ENCODE results near the gene GALP. TPM values are rescaled to one million over a fixed set of nuclear protein-coding genes. Genes with fewer than 3 reads are reported as not detected.

Gene GALP
- total and polyA plus RNA-seq, 2 experiments from 2014 or later: not detected

GRCh38 chr19:56167064-56167578 is 8.7 kb upstream of the GALP start:
- peak; percentile 42 for DNase-seq (ENCODE audit: low spot score)
- Histone ChIP-seq H3K27ac (no peak overlapping the region), H3K36me3 (replicated peaks; ENCODE audit: insufficient read depth, low read depth) (no peaks in the 10 kb centered on the region), H3K4me3 (no peak overlapping the region), H3K9me2 (replicated peaks; ENCODE audit: insufficient read depth) (no peaks in the 10 kb centered on the region), H3K79me2 (no peaks in the 10 kb centered on the region), H4K20me1 (ENCODE audit: insufficient read depth, poor library complexity, severe bottlenecking) (no peaks in the 10 kb centered on the region), H3K27me3 (no peaks in the 10 kb centered on the region), H3K4me2 (no peak overlapping the region), H3K4me1 (ENCODE audit: insufficient read depth) (no peaks in the 10 kb centered on the region), H2AFZ (no peak overlapping the region), H3K9me3 (ENCODE audit: low read depth) (no peaks in the 10 kb centered on the region)
- TF ChIP-seq EZH2phosphoT487 (IDR thresholded peaks at IDR 0.05; ENCODE audit: low read depth, severe bottlenecking, unreplicated experiment) (no peak), CTCF (IDR thresholded peaks at IDR 0.05; ENCODE audit: poor library complexity) (no peak), EZH2 (IDR thresholded peaks at IDR 0.05; ENCODE audit: borderline replicate concordance) (no peak)
- 42% methylated on average over 7 of the region's 7 CpGs for WGBS (ENCODE audit: low lambda C conversion rate, missing lambda C conversion rate)

- H3K9me2 ChIP-seq (replicated peaks; ENCODE audit: insufficient read depth): no peaks in the 10 kb centered on the region
- no peaks in the 10 kb centered on the region for H3K36me3 ChIP-seq (replicated peaks; ENCODE audit: insufficient read depth, low read depth)
- H3K9me3 ChIP-seq (ENCODE audit: low read depth): no peaks in the 10 kb centered on the region
- H2AFZ ChIP-seq: no peak overlapping the region
- H3K27ac ChIP-seq: no peak overlapping the region
- TF ChIP-seq EZH2phosphoT487 (IDR thresholded peaks at IDR 0.05; ENCODE audit: low read depth, severe bottlenecking, unreplicated experiment): no peak
- TF ChIP-seq EZH2 (IDR thresholded peaks at IDR 0.05; ENCODE audit: borderline replicate concordance): no peak
- TF ChIP-seq CTCF (IDR thresholded peaks at IDR 0.05; ENCODE audit: poor library complexity): no peak
- no peaks in the 10 kb centered on the region for H3K4me1 ChIP-seq (ENCODE audit: insufficient read depth)
- no peak overlapping the region for H3K4me3 ChIP-seq
- WGBS (ENCODE audit: low lambda C conversion rate, missing lambda C conversion rate): 78% methylated on average over 14 of the region's 14 CpGs
- DNase-seq (ENCODE audit: low spot score): peak; percentile 28
- H4K20me1 ChIP-seq (ENCODE audit: insufficient read depth, poor library complexity, severe bottlenecking): no peaks in the 10 kb centered on the region
- H3K27me3 ChIP-seq: peaks cover 8% of the 10 kb centered on the region
- no peak overlapping the region for H3K4me2 ChIP-seq
- no peaks in the 10 kb centered on the region for H3K79me2 ChIP-seq
Observed at GRCh38 chr19:56170261-56170660, 5.5 kb upstream of the GALP start.

- 15% methylated on average over 9 of the region's 9 CpGs for WGBS (ENCODE audit: low lambda C conversion rate, missing lambda C conversion rate)
- no peak for TF ChIP-seq CTCF (IDR thresholded peaks at IDR 0.05; ENCODE audit: poor library complexity)
- TF ChIP-seq EZH2phosphoT487 (IDR thresholded peaks at IDR 0.05; ENCODE audit: low read depth, severe bottlenecking, unreplicated experiment): no peak
- TF ChIP-seq EZH2 (IDR thresholded peaks at IDR 0.05; ENCODE audit: borderline replicate concordance): no peak
- H3K4me3 ChIP-seq: no peak overlapping the region
Observed at GRCh38 chr19:56174086-56174485, 1.7 kb upstream of the GALP start.

More at GRCh38 chr19:56174086-56174485, 1.7 kb upstream of the GALP start:
- H3K4me2 ChIP-seq: no peak overlapping the region
- no peak overlapping the region for H2AFZ ChIP-seq
- H3K36me3 ChIP-seq (replicated peaks; ENCODE audit: insufficient read depth, low read depth): no peaks in the 10 kb centered on the region
- DNase-seq (ENCODE audit: low spot score): no peak
- H3K9me2 ChIP-seq (replicated peaks; ENCODE audit: insufficient read depth): no peaks in the 10 kb centered on the region
- H3K79me2 ChIP-seq: no peaks in the 10 kb centered on the region
- H4K20me1 ChIP-seq (ENCODE audit: insufficient read depth, poor library complexity, severe bottlenecking): no peaks in the 10 kb centered on the region
- H3K27me3 ChIP-seq: peaks cover 8% of the 10 kb centered on the region
- H3K27ac ChIP-seq: no peak overlapping the region
- no peaks in the 10 kb centered on the region for H3K9me3 ChIP-seq (ENCODE audit: low read depth)
- H3K4me1 ChIP-seq (ENCODE audit: insufficient read depth): no peaks in the 10 kb centered on the region
